Measurements from ENCODE around the gene ADH1B.
"Not testable (repeated sequence)": the region's sequence is repeated elsewhere in the genome, so short reads cannot be mapped to it uniquely, and the experiment has no call there.

ADH1B gene

GRCh38 chr4:99321241-99322191 lies at the start of gene ADH1B:
ADH1B (minus strand) TSS chr4:99321401; CDS start chr4:99321331, 70 bp downstream.
- intact Hi-C loops (cut with micrococcal nuclease): no loop called here
- Mint-ChIP-seq H3K9me3 (peaks cover 5% of the 10 kb centered on the region), H3K27ac (no peak within 1 kb of the TSS), H3K27me3 (no peaks in the 10 kb centered on the region), H3K36me3 (ENCODE audit: low read depth) (no peaks in the 10 kb centered on the region), H3K4me3 (no peak within 1 kb of the TSS), H3K4me1 (ENCODE audit: low read depth) (no peaks in the 10 kb centered on the region)

GRCh38 chr4:99367817-99368216 lies 46.6 kb upstream of the ADH1B start:
- H3K4me1 Mint-ChIP-seq (ENCODE audit: low read depth); H3K4me3 Mint-ChIP-seq; H3K27ac Mint-ChIP-seq; H3K36me3 Mint-ChIP-seq (ENCODE audit: low read depth); H3K27me3 Mint-ChIP-seq; intact Hi-C loops (cut with micrococcal nuclease): not testable (repeated sequence)
- H3K9me3 Mint-ChIP-seq: peaks cover 13% of the 10 kb centered on the region

GRCh38 chr4:99366491-99366890 lies 45.3 kb upstream of the ADH1B start:
- no peaks in the 10 kb centered on the region for H3K27me3 Mint-ChIP-seq
- no peaks in the 10 kb centered on the region for H3K4me1 Mint-ChIP-seq (ENCODE audit: low read depth)
- intact Hi-C loops (cut with micrococcal nuclease): no loop called here
- H3K9me3 Mint-ChIP-seq: peaks cover 13% of the 10 kb centered on the region
- H3K27ac Mint-ChIP-seq: no peak overlapping the region
- H3K4me3 Mint-ChIP-seq: no peak overlapping the region
- H3K36me3 Mint-ChIP-seq (ENCODE audit: low read depth): no peaks in the 10 kb centered on the region

GRCh38 chr4:99362768-99363167 lies 41.6 kb upstream of the ADH1B start:
- intact Hi-C loops (cut with micrococcal nuclease): no loop called here
- no peaks in the 10 kb centered on the region for H3K27me3 Mint-ChIP-seq
- H3K4me3 Mint-ChIP-seq: no peak overlapping the region
- H3K4me1 Mint-ChIP-seq (ENCODE audit: low read depth): no peaks in the 10 kb centered on the region
- no peaks in the 10 kb centered on the region for H3K36me3 Mint-ChIP-seq (ENCODE audit: low read depth)
- peaks cover 7% of the 10 kb centered on the region for H3K9me3 Mint-ChIP-seq
- H3K27ac Mint-ChIP-seq: no peak overlapping the region

GRCh38 chr4:99361899-99362275 lies 40.7 kb upstream of the ADH1B start:
- no peaks in the 10 kb centered on the region for H3K9me3 Mint-ChIP-seq
- H3K4me3 Mint-ChIP-seq: no peak overlapping the region
- no peaks in the 10 kb centered on the region for H3K4me1 Mint-ChIP-seq (ENCODE audit: low read depth)

GRCh38 chr4:99361268-99361898 lies 40.2 kb upstream of the ADH1B start:
- Mint-ChIP-seq H3K4me1 (ENCODE audit: low read depth) (no peaks in the 10 kb centered on the region), H3K27me3 (no peaks in the 10 kb centered on the region), H3K36me3 (ENCODE audit: low read depth) (no peaks in the 10 kb centered on the region), H3K9me3 (peaks cover 2% of the 10 kb centered on the region), H3K4me3 (no peak overlapping the region), H3K27ac (no peak overlapping the region)
- intact Hi-C loops (cut with micrococcal nuclease): no loop called here

More at GRCh38 chr4:99361899-99362275, 40.7 kb upstream of the ADH1B start:
- no peaks in the 10 kb centered on the region for H3K36me3 Mint-ChIP-seq (ENCODE audit: low read depth)
- H3K27ac Mint-ChIP-seq: no peak overlapping the region
- intact Hi-C loops (cut with micrococcal nuclease): no loop called here
- H3K27me3 Mint-ChIP-seq: no peaks in the 10 kb centered on the region

- Mint-ChIP-seq H3K27ac (no peak overlapping the region), H3K4me3 (no peak overlapping the region), H3K27me3 (no peaks in the 10 kb centered on the region), H3K9me3 (peaks cover 19% of the 10 kb centered on the region), H3K36me3 (ENCODE audit: low read depth) (no peaks in the 10 kb centered on the region), H3K4me1 (ENCODE audit: low read depth) (no peaks in the 10 kb centered on the region)
- intact Hi-C loops (cut with micrococcal nuclease): no loop called here
Measured at GRCh38 chr4:99359480-99360204, 38.4 kb upstream of the ADH1B start.

GRCh38 chr4:99357948-99358347 lies 36.7 kb upstream of the ADH1B start:
- Mint-ChIP-seq H3K27me3 (no peaks in the 10 kb centered on the region), H3K36me3 (ENCODE audit: low read depth) (no peaks in the 10 kb centered on the region), H3K4me1 (ENCODE audit: low read depth) (no peaks in the 10 kb centered on the region), H3K27ac (no peak overlapping the region), H3K4me3 (no peak overlapping the region), H3K9me3 (peaks cover 31% of the 10 kb centered on the region)
- intact Hi-C loops (cut with micrococcal nuclease): no loop called here

GRCh38 chr4:99356992-99357391 lies 35.8 kb upstream of the ADH1B start:
- H3K27ac Mint-ChIP-seq: no peak overlapping the region
- H3K4me1 Mint-ChIP-seq (ENCODE audit: low read depth): no peaks in the 10 kb centered on the region
- no peak overlapping the region for H3K4me3 Mint-ChIP-seq
- intact Hi-C loops (cut with micrococcal nuclease): no loop called here
- H3K27me3 Mint-ChIP-seq: no peaks in the 10 kb centered on the region
- H3K36me3 Mint-ChIP-seq (ENCODE audit: low read depth): no peaks in the 10 kb centered on the region
- peaks cover 37% of the 10 kb centered on the region for H3K9me3 Mint-ChIP-seq

- peaks cover 37% of the 10 kb centered on the region for H3K9me3 Mint-ChIP-seq
- H3K36me3 Mint-ChIP-seq (ENCODE audit: low read depth); H3K27me3 Mint-ChIP-seq; H3K27ac Mint-ChIP-seq; H3K4me3 Mint-ChIP-seq; H3K4me1 Mint-ChIP-seq (ENCODE audit: low read depth); intact Hi-C loops (cut with micrococcal nuclease): not testable (repeated sequence)
Measured at GRCh38 chr4:99356149-99356548, 34.9 kb upstream of the ADH1B start.

GRCh38 chr4:99352602-99353537 lies 31.7 kb upstream of the ADH1B start, which contains the start of gene ADH1C:
ADH1C (minus strand) TSS chr4:99352746; CDS start chr4:99352675, 71 bp downstream.
- Mint-ChIP-seq H3K27me3 (no peaks in the 10 kb centered on the region), H3K4me1 (ENCODE audit: low read depth) (no peaks in the 10 kb centered on the region), H3K4me3 (no peak within 1 kb of the TSS), H3K27ac (no peak within 1 kb of the TSS), H3K9me3 (peaks cover 45% of the 10 kb centered on the region), H3K36me3 (ENCODE audit: low read depth) (no peaks in the 10 kb centered on the region)
- intact Hi-C loops (cut with micrococcal nuclease): no loop called here

- H3K27ac Mint-ChIP-seq: no peak overlapping the region
- H3K27me3 Mint-ChIP-seq: no peaks in the 10 kb centered on the region
- intact Hi-C loops (cut with micrococcal nuclease): no loop called here
- H3K9me3 Mint-ChIP-seq: peaks cover 43% of the 10 kb centered on the region
- no peak overlapping the region for H3K4me3 Mint-ChIP-seq
- H3K36me3 Mint-ChIP-seq (ENCODE audit: low read depth): no peaks in the 10 kb centered on the region
- H3K4me1 Mint-ChIP-seq (ENCODE audit: low read depth): no peaks in the 10 kb centered on the region
Measured at GRCh38 chr4:99351487-99351886, 30.3 kb upstream of the ADH1B start.

GRCh38 chr4:99349338-99349737 lies 28.1 kb upstream of the ADH1B start:
- intact Hi-C loops (cut with micrococcal nuclease): no loop called here
- no peak overlapping the region for H3K27ac Mint-ChIP-seq
- no peaks in the 10 kb centered on the region for H3K27me3 Mint-ChIP-seq
- no peaks in the 10 kb centered on the region for H3K36me3 Mint-ChIP-seq (ENCODE audit: low read depth)
- no peak overlapping the region for H3K4me3 Mint-ChIP-seq
- peaks cover 23% of the 10 kb centered on the region for H3K9me3 Mint-ChIP-seq
- no peaks in the 10 kb centered on the region for H3K4me1 Mint-ChIP-seq (ENCODE audit: low read depth)

Data from dendritic cell treated with granulocyte-macrophage colony-stimulating factor and Interleukin-4, amounts not matched to agents 40 ng/mL and 50 ng/mL, for 4 days (primary cell).